WTC11 (cell line): Measurements from ENCODE around the gene KCNK3. TPM values are rescaled to one million over a fixed set of nuclear protein-coding genes. Genes with fewer than 3 reads are reported as not detected.

Source experiments
- ATAC-seq: fragments of 200-7000 bp; cut with Tn5 transposase; 2 replicates; pipeline ENCODE4 v1.10.0; 2021; ENCODE audit warnings: mild to moderate bottlenecking, moderate library complexity
- CTCF ChIA-PET: fragments of 300-600 bp; sonication (Branson Sonifier 250); formaldehyde crosslinking; loops from one replicate; lab custom pipeline; 2021; ENCODE audit warnings: antibody characterized with exemption; lab: Charles Lee
- POLR2A ChIA-PET: fragments of 350-600 bp; sonication (Branson Sonifier 250); formaldehyde crosslinking; loops from one replicate; lab custom pipeline; 2021; ENCODE audit warnings: antibody characterized with exemption; lab: Charles Lee
- DNase-seq: peaks from one replicate; pipeline ENCODE4 v3.0.0; 2021; ENCODE audit warnings: low spot score
- H3K27ac Mint-ChIP-seq: 2 replicates; pipeline ENCODE4 v1.8.0; 2021; ENCODE audit warnings: mixed read lengths
- H3K27me3 Mint-ChIP-seq: 2 replicates; pipeline ENCODE4 v1.8.0; 2021; ENCODE audit warnings: low read depth, mild to moderate bottlenecking, moderate library complexity, mixed read lengths
- H3K36me3 Mint-ChIP-seq: 2 replicates; pipeline ENCODE4 v1.8.0; 2021; ENCODE audit warnings: mixed read lengths
- H3K4me1 Mint-ChIP-seq: 2 replicates; pipeline ENCODE4 v1.8.0; 2022; ENCODE audit warnings: mixed read lengths
- H3K4me3 Mint-ChIP-seq: 2 replicates; pipeline ENCODE4 v1.8.0; 2021; ENCODE audit warnings: mild to moderate bottlenecking, moderate library complexity, mixed read lengths
- H3K9me3 Mint-ChIP-seq: 2 replicates; pipeline ENCODE4 v1.8.0; 2021; ENCODE audit warnings: mixed read lengths
- EMX1 ChIP-seq: fragments of 250-450 bp; sonication (Bioruptor Pico); IDR thresholded peaks from 2 replicates; pipeline ENCODE4 v1.8.0; 2021; ENCODE audit warnings: mild to moderate bottlenecking
- ETV6 ChIP-seq: sonication (generic); formaldehyde crosslinking; IDR thresholded peaks from 2 replicates; pipeline ENCODE4 v1.8.1; 2022; ENCODE audit warnings: mild to moderate bottlenecking, missing genetic modification reagents
- FOXJ3 ChIP-seq: sonication (generic); formaldehyde crosslinking; IDR thresholded peaks from 2 replicates; pipeline ENCODE4 v1.9.0; 2021; ENCODE audit warnings: missing genetic modification reagents, mild to moderate bottlenecking, borderline replicate concordance
- GABPB1 ChIP-seq: sonication (generic); formaldehyde crosslinking; IDR thresholded peaks from 2 replicates; pipeline ENCODE4 v1.8.1; 2023; ENCODE audit warnings: mild to moderate bottlenecking, missing genetic modification reagents
- GTF2I ChIP-seq: fragments of 250-450 bp; sonication (Bioruptor Pico); conservative IDR thresholded peaks from 2 replicates; pipeline ENCODE4 v1.4.0; 2021; ENCODE audit warnings: mild to moderate bottlenecking
- JAZF1 ChIP-seq: fragments of 250-450 bp; sonication (Bioruptor Pico); IDR thresholded peaks from 2 replicates; pipeline ENCODE4 v1.9.0; 2021; ENCODE audit warnings: moderate library complexity, mild to moderate bottlenecking, inconsistent platforms
- NFATC4 ChIP-seq: fragments of 250-450 bp; sonication (Bioruptor Pico); IDR thresholded peaks from 2 replicates; pipeline ENCODE4 v1.9.0; 2021; ENCODE audit warnings: mild to moderate bottlenecking
- NFYB ChIP-seq: sonication (generic); formaldehyde crosslinking; conservative IDR thresholded peaks from 2 replicates; pipeline ENCODE4 v1.8.0; 2022; ENCODE audit warnings: low read depth, missing genetic modification reagents
- NR2C2 ChIP-seq: sonication (generic); formaldehyde crosslinking; IDR thresholded peaks from 2 replicates; pipeline ENCODE4 v1.8.0; 2022; ENCODE audit warnings: mild to moderate bottlenecking, missing genetic modification reagents
- TCF7 ChIP-seq: sonication (generic); formaldehyde crosslinking; IDR thresholded peaks from 2 replicates; pipeline ENCODE4 v1.8.0; 2022; ENCODE audit warnings: mild to moderate bottlenecking, low read depth, missing genetic modification reagents, moderate library complexity
- ZNF263 ChIP-seq: sonication (generic); formaldehyde crosslinking; IDR thresholded peaks from 2 replicates; pipeline ENCODE4 v1.8.1; 2022; ENCODE audit warnings: low read depth, mild to moderate bottlenecking, moderate library complexity, missing genetic modification reagents
- ZNF317 ChIP-seq: sonication (generic); formaldehyde crosslinking; IDR thresholded peaks from 2 replicates; pipeline ENCODE4 v1.8.1; 2023; ENCODE audit warnings: low read depth, mild to moderate bottlenecking, moderate library complexity, missing genetic modification reagents, borderline replicate concordance
- total RNA-seq: library from RNA; stranded (reverse); gene quantifications from 3 replicates; pipeline ENCODE4 v1.2.3, GENCODE V29; 2021
- TF ChIP-seq, protein P1 (sequence below): sonication (generic); formaldehyde crosslinking; IDR thresholded peaks from 2 replicates; pipeline ENCODE4 v1.8.1; 2023; ENCODE audit warnings: mild to moderate bottlenecking, missing genetic modification reagents, borderline replicate concordance
- TF ChIP-seq, protein P2 (sequence below): sonication (generic); formaldehyde crosslinking; IDR thresholded peaks from 2 replicates; pipeline ENCODE4 v1.8.1; 2022; ENCODE audit warnings: mild to moderate bottlenecking, missing genetic modification reagents, moderate library complexity, borderline replicate concordance
- TF ChIP-seq, protein P3 (sequence below): sonication (generic); formaldehyde crosslinking; IDR thresholded peaks from 2 replicates; pipeline ENCODE4 v1.8.1; 2023; ENCODE audit warnings: mild to moderate bottlenecking, moderate library complexity, missing genetic modification reagents
- TF ChIP-seq, protein P4 (sequence below): sonication (generic); formaldehyde crosslinking; IDR thresholded peaks from 2 replicates; pipeline ENCODE4 v1.8.0; 2022; ENCODE audit warnings: missing genetic modification reagents
- TF ChIP-seq, protein P5 (sequence below): sonication (generic); formaldehyde crosslinking; IDR thresholded peaks from 2 replicates; pipeline ENCODE4 v1.8.1; 2022; ENCODE audit warnings: missing genetic modification reagents, borderline replicate concordance
- TF ChIP-seq, protein P6 (sequence below): sonication (generic); formaldehyde crosslinking; conservative IDR thresholded peaks from 2 replicates; pipeline ENCODE4 v1.8.1; 2023; ENCODE audit warnings: mild to moderate bottlenecking, low read depth, missing genetic modification reagents, moderate library complexity
- TF ChIP-seq, protein P7 (sequence below): sonication (generic); formaldehyde crosslinking; IDR thresholded peaks from 2 replicates; pipeline ENCODE4 v1.8.1; 2022; ENCODE audit warnings: low read depth, missing genetic modification reagents, borderline replicate concordance
- TF ChIP-seq, protein P8 (sequence below): sonication (generic); formaldehyde crosslinking; IDR thresholded peaks from 2 replicates; pipeline ENCODE4 v1.8.1; 2022; ENCODE audit warnings: mild to moderate bottlenecking, moderate library complexity, missing genetic modification reagents

KCNK3 gene
- total RNA-seq, 1 experiment from 2014 or later, result 0.22 TPM

DNA sequence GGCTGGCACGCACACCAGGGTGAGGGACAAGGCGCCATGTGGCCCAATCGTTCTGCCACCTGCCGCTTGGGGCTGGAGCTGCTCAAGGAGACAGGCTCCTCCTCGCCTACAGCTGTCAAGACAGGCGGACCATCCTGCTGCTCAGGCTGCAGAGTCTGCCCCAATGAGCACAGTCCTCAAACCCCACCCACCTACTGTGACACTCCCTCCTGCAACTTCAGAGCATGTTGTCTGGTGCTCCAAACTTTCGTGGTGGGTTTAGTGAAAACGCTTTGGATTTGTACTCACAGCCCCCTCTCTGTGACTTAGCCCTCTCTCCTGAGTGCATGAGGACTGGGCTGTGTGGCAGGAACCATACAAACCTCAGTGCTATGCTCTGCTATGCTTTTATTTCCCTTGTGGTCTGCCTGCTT, 48.4 kb downstream of the KCNK3 start:
- Mint-ChIP-seq H3K27ac (no peak overlapping the region), H3K9me3 (no peaks in the 10 kb centered on the region), H3K27me3 (peaks cover 2% of the 10 kb centered on the region; the same call in 1 of the 2 replicates), H3K36me3 (no peaks in the 10 kb centered on the region), H3K4me1 (no peaks in the 10 kb centered on the region), H3K4me3 (no peak overlapping the region)
- TF ChIP-seq NFYB (CRISPR knock-in tag) (no peak), NR2C2 (CRISPR knock-in tag) (no peak), JAZF1 (CRISPR knock-in tag) (no peak), ETV6 (no peak), EMX1 (no peak), NFATC4 (no peak), ZNF263 (CRISPR knock-in tag) (no peak), ZNF317 (no peak), TCF7 (no peak), GABPB1 (CRISPR knock-in tag) (no peak), GTF2I (no peak), FOXJ3 (CRISPR knock-in tag) (no peak)
- TF ChIP-seq, protein P1, sequence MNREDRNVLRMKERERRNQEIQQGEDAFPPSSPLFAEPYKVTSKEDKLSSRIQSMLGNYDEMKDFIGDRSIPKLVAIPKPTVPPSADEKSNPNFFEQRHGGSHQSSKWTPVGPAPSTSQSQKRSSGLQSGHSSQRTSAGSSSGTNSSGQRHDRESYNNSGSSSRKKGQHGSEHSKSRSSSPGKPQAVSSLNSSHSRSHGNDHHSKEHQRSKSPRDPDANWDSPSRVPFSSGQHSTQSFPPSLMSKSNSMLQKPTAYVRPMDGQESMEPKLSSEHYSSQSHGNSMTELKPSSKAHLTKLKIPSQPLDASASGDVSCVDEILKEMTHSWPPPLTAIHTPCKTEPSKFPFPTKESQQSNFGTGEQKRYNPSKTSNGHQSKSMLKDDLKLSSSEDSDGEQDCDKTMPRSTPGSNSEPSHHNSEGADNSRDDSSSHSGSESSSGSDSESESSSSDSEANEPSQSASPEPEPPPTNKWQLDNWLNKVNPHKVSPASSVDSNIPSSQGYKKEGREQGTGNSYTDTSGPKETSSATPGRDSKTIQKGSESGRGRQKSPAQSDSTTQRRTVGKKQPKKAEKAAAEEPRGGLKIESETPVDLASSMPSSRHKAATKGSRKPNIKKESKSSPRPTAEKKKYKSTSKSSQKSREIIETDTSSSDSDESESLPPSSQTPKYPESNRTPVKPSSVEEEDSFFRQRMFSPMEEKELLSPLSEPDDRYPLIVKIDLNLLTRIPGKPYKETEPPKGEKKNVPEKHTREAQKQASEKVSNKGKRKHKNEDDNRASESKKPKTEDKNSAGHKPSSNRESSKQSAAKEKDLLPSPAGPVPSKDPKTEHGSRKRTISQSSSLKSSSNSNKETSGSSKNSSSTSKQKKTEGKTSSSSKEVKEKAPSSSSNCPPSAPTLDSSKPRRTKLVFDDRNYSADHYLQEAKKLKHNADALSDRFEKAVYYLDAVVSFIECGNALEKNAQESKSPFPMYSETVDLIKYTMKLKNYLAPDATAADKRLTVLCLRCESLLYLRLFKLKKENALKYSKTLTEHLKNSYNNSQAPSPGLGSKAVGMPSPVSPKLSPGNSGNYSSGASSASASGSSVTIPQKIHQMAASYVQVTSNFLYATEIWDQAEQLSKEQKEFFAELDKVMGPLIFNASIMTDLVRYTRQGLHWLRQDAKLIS (CRISPR knock-in tag), result no peak
- TF ChIP-seq, protein P2, sequence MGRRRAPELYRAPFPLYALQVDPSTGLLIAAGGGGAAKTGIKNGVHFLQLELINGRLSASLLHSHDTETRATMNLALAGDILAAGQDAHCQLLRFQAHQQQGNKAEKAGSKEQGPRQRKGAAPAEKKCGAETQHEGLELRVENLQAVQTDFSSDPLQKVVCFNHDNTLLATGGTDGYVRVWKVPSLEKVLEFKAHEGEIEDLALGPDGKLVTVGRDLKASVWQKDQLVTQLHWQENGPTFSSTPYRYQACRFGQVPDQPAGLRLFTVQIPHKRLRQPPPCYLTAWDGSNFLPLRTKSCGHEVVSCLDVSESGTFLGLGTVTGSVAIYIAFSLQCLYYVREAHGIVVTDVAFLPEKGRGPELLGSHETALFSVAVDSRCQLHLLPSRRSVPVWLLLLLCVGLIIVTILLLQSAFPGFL, result no peak
- TF ChIP-seq, protein P3, sequence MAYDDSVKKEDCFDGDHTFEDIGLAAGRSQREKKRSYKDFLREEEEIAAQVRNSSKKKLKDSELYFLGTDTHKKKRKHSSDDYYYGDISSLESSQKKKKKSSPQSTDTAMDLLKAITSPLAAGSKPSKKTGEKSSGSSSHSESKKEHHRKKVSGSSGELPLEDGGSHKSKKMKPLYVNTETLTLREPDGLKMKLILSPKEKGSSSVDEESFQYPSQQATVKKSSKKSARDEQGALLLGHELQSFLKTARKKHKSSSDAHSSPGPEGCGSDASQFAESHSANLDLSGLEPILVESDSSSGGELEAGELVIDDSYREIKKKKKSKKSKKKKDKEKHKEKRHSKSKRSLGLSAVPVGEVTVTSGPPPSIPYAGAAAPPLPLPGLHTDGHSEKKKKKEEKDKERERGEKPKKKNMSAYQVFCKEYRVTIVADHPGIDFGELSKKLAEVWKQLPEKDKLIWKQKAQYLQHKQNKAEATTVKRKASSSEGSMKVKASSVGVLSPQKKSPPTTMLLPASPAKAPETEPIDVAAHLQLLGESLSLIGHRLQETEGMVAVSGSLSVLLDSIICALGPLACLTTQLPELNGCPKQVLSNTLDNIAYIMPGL (CRISPR knock-in tag), result no peak
- TF ChIP-seq, protein P4, sequence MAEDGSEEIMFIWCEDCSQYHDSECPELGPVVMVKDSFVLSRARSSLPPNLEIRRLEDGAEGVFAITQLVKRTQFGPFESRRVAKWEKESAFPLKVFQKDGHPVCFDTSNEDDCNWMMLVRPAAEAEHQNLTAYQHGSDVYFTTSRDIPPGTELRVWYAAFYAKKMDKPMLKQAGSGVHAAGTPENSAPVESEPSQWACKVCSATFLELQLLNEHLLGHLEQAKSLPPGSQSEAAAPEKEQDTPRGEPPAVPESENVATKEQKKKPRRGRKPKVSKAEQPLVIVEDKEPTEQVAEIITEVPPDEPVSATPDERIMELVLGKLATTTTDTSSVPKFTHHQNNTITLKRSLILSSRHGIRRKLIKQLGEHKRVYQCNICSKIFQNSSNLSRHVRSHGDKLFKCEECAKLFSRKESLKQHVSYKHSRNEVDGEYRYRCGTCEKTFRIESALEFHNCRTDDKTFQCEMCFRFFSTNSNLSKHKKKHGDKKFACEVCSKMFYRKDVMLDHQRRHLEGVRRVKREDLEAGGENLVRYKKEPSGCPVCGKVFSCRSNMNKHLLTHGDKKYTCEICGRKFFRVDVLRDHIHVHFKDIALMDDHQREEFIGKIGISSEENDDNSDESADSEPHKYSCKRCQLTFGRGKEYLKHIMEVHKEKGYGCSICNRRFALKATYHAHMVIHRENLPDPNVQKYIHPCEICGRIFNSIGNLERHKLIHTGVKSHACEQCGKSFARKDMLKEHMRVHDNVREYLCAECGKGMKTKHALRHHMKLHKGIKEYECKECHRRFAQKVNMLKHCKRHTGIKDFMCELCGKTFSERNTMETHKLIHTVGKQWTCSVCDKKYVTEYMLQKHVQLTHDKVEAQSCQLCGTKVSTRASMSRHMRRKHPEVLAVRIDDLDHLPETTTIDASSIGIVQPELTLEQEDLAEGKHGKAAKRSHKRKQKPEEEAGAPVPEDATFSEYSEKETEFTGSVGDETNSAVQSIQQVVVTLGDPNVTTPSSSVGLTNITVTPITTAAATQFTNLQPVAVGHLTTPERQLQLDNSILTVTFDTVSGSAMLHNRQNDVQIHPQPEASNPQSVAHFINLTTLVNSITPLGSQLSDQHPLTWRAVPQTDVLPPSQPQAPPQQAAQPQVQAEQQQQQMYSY (CRISPR knock-in tag), result no peak
- TF ChIP-seq, protein P5, sequence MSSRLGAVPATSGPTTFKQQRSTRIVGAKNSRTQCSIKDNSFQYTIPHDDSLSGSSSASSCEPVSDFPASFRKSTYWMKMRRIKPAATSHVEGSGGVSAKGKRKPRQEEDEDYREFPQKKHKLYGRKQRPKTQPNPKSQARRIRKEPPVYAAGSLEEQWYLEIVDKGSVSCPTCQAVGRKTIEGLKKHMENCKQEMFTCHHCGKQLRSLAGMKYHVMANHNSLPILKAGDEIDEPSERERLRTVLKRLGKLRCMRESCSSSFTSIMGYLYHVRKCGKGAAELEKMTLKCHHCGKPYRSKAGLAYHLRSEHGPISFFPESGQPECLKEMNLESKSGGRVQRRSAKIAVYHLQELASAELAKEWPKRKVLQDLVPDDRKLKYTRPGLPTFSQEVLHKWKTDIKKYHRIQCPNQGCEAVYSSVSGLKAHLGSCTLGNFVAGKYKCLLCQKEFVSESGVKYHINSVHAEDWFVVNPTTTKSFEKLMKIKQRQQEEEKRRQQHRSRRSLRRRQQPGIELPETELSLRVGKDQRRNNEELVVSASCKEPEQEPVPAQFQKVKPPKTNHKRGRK (CRISPR knock-in tag), result no peak
- TF ChIP-seq, protein P6, sequence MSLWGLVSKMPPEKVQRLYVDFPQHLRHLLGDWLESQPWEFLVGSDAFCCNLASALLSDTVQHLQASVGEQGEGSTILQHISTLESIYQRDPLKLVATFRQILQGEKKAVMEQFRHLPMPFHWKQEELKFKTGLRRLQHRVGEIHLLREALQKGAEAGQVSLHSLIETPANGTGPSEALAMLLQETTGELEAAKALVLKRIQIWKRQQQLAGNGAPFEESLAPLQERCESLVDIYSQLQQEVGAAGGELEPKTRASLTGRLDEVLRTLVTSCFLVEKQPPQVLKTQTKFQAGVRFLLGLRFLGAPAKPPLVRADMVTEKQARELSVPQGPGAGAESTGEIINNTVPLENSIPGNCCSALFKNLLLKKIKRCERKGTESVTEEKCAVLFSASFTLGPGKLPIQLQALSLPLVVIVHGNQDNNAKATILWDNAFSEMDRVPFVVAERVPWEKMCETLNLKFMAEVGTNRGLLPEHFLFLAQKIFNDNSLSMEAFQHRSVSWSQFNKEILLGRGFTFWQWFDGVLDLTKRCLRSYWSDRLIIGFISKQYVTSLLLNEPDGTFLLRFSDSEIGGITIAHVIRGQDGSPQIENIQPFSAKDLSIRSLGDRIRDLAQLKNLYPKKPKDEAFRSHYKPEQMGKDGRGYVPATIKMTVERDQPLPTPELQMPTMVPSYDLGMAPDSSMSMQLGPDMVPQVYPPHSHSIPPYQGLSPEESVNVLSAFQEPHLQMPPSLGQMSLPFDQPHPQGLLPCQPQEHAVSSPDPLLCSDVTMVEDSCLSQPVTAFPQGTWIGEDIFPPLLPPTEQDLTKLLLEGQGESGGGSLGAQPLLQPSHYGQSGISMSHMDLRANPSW (CRISPR knock-in tag), result no peak
- TF ChIP-seq, protein P7, sequence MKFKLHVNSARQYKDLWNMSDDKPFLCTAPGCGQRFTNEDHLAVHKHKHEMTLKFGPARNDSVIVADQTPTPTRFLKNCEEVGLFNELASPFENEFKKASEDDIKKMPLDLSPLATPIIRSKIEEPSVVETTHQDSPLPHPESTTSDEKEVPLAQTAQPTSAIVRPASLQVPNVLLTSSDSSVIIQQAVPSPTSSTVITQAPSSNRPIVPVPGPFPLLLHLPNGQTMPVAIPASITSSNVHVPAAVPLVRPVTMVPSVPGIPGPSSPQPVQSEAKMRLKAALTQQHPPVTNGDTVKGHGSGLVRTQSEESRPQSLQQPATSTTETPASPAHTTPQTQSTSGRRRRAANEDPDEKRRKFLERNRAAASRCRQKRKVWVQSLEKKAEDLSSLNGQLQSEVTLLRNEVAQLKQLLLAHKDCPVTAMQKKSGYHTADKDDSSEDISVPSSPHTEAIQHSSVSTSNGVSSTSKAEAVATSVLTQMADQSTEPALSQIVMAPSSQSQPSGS (CRISPR knock-in tag), result no peak
- TF ChIP-seq, protein P8, sequence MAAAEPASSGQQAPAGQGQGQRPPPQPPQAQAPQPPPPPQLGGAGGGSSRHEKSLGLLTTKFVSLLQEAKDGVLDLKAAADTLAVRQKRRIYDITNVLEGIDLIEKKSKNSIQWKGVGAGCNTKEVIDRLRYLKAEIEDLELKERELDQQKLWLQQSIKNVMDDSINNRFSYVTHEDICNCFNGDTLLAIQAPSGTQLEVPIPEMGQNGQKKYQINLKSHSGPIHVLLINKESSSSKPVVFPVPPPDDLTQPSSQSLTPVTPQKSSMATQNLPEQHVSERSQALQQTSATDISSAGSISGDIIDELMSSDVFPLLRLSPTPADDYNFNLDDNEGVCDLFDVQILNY (CRISPR knock-in tag), result no peak
- POLR2A ChIA-PET, result no interaction called here
- DNase-seq (peak; percentile 45), ATAC-seq (peak; percentile 86)
- CTCF ChIA-PET, result interaction anchor here (0.6 to 2.4 kb wide), 11 partner anchors 10 to 562 kb away, joined by 3 to 10 read pairs (median 3); no protein-coding TSS in a partner anchor
